IPS-11a (cell line): ENCODE measurements around the gene PACRG.
"Not testable (repeated sequence)": the region's sequence is repeated elsewhere in the genome, so short reads cannot be mapped to it uniquely, and the experiment has no call there.

Experiments
- H3K4me3 ChIP-seq: one replicate; pipeline ENCODE4 v1.5.1; 2013; ENCODE audit warnings: low read depth, low read length, control low read depth

The PACRG gene

DNA sequence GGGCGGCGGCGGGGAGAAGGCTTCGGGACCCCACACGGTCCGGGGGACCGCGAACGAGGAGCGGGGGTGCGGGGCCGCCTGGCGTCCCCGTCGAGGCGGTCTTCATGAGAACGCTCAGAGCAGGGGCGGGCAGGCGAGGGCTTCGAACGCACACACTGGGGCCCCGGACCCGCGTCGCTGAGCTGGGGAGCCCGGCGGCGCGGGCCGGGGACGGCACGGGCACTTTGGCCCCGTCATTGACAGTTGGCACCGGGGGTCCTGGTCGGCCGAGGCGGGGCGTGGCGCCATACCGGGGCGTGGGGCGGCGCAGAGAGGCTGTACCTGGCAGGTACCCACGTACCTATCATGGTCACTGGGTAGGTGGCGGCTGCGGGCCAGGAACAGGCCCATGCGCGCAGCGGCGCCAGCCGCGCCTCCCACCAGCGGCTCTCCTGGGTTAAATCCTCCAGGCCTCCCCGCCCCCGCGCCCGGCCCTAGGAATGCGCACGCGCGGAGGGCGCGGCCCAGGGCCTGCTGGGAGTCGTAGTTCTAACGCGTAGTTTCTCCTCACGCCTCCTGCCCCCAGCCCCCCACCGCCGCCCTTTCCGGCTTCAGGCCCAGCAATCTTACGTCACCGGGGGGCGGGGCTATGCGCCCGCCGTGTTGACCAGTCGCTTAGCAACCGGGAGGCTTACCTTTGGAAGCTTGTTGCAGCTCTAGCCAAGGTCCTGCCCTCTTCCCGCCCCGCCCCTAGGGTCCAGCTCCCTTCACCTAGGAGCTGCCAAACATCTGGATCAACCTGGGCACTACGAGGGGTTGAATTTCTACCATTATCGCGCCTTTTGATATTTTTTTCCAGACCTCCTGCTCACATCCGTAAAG, at the start of gene PACRG, which contains the start of gene PRKN:
Gene PACRG (plus strand): TSS at position 653 of the 861 bp plus-strand sequence.
Gene PRKN (minus strand): TSS at position 445 of the 861 bp plus-strand sequence.
- H3K4me3 ChIP-seq, result peak within 1 kb of the TSS; percentile 64

- not testable (repeated sequence) for H3K4me3 ChIP-seq
Measured at GRCh38 chr6:162678896-162679295, 48.9 kb upstream of the PACRG start.

- no peak overlapping the region for H3K4me3 ChIP-seq
Measured at GRCh38 chr6:162679681-162680080, 48.1 kb upstream of the PACRG start.

DNA sequence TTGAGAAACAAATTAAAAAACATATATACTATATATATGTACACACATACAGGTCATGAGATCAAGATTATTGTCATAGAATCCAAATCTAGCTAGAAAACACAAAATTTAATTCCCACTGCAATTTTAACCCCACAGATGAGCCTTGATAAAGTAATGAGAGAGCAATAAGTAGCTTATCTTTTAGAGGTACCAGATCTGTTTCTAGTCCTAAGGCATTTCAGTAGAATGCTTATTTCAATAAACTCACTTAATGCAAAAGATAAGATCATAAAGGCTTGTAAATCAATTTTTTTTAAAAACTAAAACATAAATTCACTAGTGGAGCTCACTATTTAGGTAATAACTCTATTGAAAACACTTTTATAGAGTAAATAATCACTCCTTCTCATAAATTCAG, 47.4 kb upstream of the PACRG start:
- H3K4me3 ChIP-seq, result no peak overlapping the region

- no peak overlapping the region for H3K4me3 ChIP-seq
Measured at GRCh38 chr6:162680871-162681270, 46.9 kb upstream of the PACRG start.

- no peak overlapping the region for H3K4me3 ChIP-seq
Measured at GRCh38 chr6:162681447-162681846, 46.3 kb upstream of the PACRG start.

DNA sequence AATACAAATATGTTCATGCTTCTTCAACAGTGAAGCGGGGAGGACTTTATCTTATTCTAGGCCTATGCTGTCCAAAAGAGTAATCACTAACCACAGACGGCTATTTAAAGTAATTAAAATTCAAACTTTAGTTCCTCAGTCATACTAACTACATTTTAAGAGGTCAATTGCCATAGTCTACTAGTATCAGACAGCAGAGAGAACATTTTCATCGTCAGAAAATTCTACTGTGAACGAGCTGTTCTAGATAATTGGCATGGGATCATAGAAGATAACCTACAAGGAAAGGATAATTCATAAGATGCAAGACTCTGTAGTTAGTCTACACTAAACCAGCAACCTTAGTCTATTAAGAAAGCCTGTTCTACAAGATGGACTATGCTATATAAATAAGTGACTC, 44.6 kb upstream of the PACRG start:
- no peak overlapping the region for H3K4me3 ChIP-seq

DNA sequence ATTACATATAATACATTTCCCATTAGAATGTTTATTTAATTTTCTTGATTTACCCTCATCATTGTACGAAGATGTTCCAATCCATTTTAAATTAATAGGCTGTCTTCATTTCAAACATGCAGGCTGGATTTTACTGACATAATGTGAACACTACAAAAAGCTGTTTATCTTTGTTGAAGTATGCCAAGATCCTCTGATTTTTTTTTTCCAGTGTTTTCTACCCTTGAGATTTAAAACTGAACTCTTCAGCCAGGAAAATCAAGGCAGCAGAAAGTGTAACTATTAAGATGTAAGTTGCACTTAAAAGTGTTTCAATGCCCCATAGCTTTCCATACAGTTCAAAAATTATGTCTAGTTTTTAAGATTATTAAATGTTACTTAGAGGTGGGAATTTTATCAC, 43.7 kb upstream of the PACRG start:
- H3K4me3 ChIP-seq, result no peak overlapping the region

DNA sequence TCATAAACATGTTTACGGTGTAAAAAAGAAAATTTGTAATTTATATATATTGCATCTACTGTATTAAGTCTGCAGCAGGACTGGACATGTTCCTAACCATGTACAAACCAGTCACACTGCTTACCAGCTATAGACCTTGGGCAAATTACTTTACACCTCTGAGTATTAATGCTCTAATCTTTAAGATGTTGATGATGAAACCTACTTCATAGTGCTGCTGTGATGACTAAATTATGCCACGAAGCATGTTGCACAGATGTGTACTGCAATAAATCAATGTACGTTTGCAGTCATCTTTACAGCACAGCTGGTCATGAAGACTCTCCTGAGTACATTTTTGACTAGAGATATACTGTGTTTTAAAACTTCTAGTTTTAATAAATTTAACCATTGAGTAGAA, 42.8 kb upstream of the PACRG start:
- no peak overlapping the region for H3K4me3 ChIP-seq

- H3K4me3 ChIP-seq, result no peak overlapping the region
Measured at GRCh38 chr6:162685586-162685985, 42.2 kb upstream of the PACRG start.

GRCh38 chr6:162688751-162689345, 38.9 kb upstream of the PACRG start:
- no peak overlapping the region for H3K4me3 ChIP-seq

- no peak overlapping the region for H3K4me3 ChIP-seq
Measured at GRCh38 chr6:162690158-162690557, 37.6 kb upstream of the PACRG start.

- H3K4me3 ChIP-seq, result no peak overlapping the region
Measured at GRCh38 chr6:162697872-162698403, 29.8 kb upstream of the PACRG start.

DNA sequence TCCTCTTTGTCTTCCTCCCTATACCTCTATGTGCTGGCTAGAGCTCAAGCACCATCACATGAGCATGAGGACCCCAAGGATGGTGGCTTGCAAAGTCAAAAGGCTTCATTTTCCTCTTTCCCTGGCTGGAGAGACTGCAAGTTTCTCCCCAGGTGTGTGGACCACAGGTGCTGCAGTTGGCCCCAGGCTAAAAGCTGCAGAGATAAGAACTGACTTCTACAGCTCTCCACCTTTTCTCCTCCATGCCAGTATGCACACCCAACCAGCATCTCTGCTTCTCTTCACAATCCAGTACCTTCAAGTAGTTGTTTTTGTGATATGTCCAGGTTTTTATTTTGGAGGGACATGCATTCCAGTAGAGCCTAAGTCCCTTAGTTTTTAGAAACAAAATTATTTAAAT, 29.3 kb upstream of the PACRG start:
- H3K4me3 ChIP-seq, result no peak overlapping the region

DNA sequence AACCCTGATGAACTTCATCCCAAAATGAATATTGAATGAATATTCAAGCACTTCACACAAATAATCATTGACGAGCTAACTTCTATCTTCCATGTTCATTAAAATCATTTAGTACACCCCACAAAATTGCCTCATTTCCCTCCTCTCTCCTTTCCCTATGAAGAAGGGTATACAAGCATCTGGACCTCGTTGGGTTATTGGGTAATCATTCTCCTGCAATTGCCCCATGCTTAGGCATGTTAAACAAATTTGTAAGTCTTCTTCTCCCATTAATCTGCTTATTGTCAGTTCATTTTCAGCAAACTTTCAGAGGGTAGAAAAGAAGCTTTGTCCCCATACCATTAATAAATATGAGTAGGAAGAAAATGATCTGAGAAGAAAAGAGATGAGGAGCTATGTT, 27.8 kb upstream of the PACRG start:
- H3K4me3 ChIP-seq, result no peak overlapping the region

GRCh38 chr6:162700966-162701365, 26.8 kb upstream of the PACRG start:
- H3K4me3 ChIP-seq, result no peak overlapping the region

- H3K4me3 ChIP-seq, result no peak overlapping the region
Measured at GRCh38 chr6:162701551-162701950, 26.2 kb upstream of the PACRG start.

- no peak overlapping the region for H3K4me3 ChIP-seq
Measured at GRCh38 chr6:162702446-162702845, 25.3 kb upstream of the PACRG start.

DNA sequence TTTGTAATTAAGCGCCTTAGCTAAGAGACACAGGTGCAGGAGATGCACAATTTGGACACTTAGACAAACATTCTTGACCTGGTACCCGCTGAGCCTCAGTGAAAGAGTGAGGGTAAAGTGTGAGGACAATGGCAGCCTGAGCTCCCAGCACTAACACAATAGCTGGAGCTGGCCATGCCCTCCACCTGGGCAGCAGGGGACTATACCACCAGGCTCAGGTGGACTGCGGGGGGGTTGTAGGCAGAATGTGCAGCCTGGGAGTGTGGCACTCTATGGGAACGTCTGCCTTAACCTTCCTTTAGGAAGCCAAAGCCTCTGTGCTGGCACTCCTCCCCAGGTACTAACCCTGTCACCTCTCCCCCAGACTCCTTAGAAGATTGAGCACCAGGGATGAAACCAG, 23.8 kb upstream of the PACRG start:
- H3K4me3 ChIP-seq, result no peak overlapping the region

- no peak overlapping the region for H3K4me3 ChIP-seq
Measured at GRCh38 chr6:162705736-162706135, 22.0 kb upstream of the PACRG start.

GRCh38 chr6:162706232-162706631, 21.5 kb upstream of the PACRG start:
- no peak overlapping the region for H3K4me3 ChIP-seq

- no peak overlapping the region for H3K4me3 ChIP-seq
Measured at GRCh38 chr6:162708971-162709370, 18.8 kb upstream of the PACRG start.
